HT-29 (cell line): ENCODE results near the gene AMY1A. TPM values are rescaled to one million over a fixed set of nuclear protein-coding genes. Genes with fewer than 3 reads are reported as not detected.
"Not testable (repeated sequence)": the region's sequence is repeated elsewhere in the genome, so short reads cannot be mapped to it uniquely, and the experiment has no call there.

ENCODE experiments used
- DNase-seq: peaks from one replicate; pipeline ENCODE4 v3.0.0-alpha.2; 2015; ENCODE audit warnings: low spot score
- small RNA-seq: library from RNA; depleted of rRNA; stranded (forward); fragments of <200 nt; gene quantifications from one replicate; pipeline ENCODE3, GENCODE V24; 2014
- total RNA-seq: library from RNA; depleted of rRNA; stranded (reverse); fragments of >200 nt; shearing (Covaris generic); gene quantifications from 2 replicates; pipeline ENCODE4 v1.2.3, GENCODE V29; 2014; rRNA removed

Gene AMY1A
- not detected in 2 replicates for total RNA-seq

- DNase-seq, result not testable (repeated sequence)
Measured at GRCh38 chr1:103655460-103655859, at the start of gene AMY1A. AMY1A (plus strand) TSS chr1:103655760; CDS start chr1:103656331, 571 bp downstream.

GRCh38 chr1:103616362-103616761 lies 39.2 kb upstream of the AMY1A start:
- DNase-seq, result no peak

GRCh38 chr1:103616994-103617477 lies 38.5 kb upstream of the AMY1A start, which contains the start of gene AMY2A:
AMY2A (plus strand) TSS chr1:103617427; CDS start chr1:103617441, 14 bp downstream.
- DNase-seq, result not testable (repeated sequence)

- not testable (repeated sequence) for DNase-seq
Measured at GRCh38 chr1:103627436-103627835, 28.1 kb upstream of the AMY1A start.

- DNase-seq, result not testable (repeated sequence)
Measured at GRCh38 chr1:103641194-103641593, 14.4 kb upstream of the AMY1A start.

- DNase-seq, result not testable (repeated sequence)
Measured at GRCh38 chr1:103643908-103644307, 11.7 kb upstream of the AMY1A start.

GRCh38 chr1:103650305-103650704 lies 5.3 kb upstream of the AMY1A start:
- not testable (repeated sequence) for DNase-seq

GRCh38 chr1:103650889-103651288 lies 4.7 kb upstream of the AMY1A start:
- DNase-seq, result not testable (repeated sequence)

GRCh38 chr1:103654133-103654532 lies 1.4 kb upstream of the AMY1A start:
- not testable (repeated sequence) for DNase-seq

GRCh38 chr1:103676335-103676734 lies 20.8 kb downstream of the AMY1A start:
- DNase-seq, result not testable (repeated sequence)

- not testable (repeated sequence) for DNase-seq
Measured at GRCh38 chr1:103696110-103696509, 40.5 kb downstream of the AMY1A start, which contains the start of gene AMY1B. AMY1B (minus strand) TSS chr1:103696210; CDS start chr1:103695639, 571 bp downstream.

- DNase-seq, result not testable (repeated sequence)
Measured at GRCh38 chr1:103697430-103697829, 41.9 kb downstream of the AMY1A start.

- not testable (repeated sequence) for DNase-seq
Measured at GRCh38 chr1:103700669-103701068, 45.1 kb downstream of the AMY1A start.

- DNase-seq, result not testable (repeated sequence)
Measured at GRCh38 chr1:103701256-103701655, 45.7 kb downstream of the AMY1A start.

GRCh38 chr1:103707670-103708069 lies 52.1 kb downstream of the AMY1A start:
- not testable (repeated sequence) for DNase-seq

GRCh38 chr1:103710381-103710780 lies 54.8 kb downstream of the AMY1A start:
- DNase-seq, result not testable (repeated sequence)

Small RNA genes within 50 kb of the gene (small RNA-seq; reads per million reads assigned to genes)
- not detected for gene AC105272.1

Other genes with a start within 250 kb of the AMY1A start
- 2.8 and 2.9 TPM in 2 replicates for gene RNPC3, start 130.1 kb upstream of the AMY1A start, total RNA-seq
- gene AMY2B, start 84.2 kb upstream of the AMY1A start, total RNA-seq, result 0.47 and 1.2 TPM in 2 replicates
- not detected in 2 replicates for gene AMY2A, start 38.3 kb upstream of the AMY1A start, total RNA-seq
- not detected in 2 replicates for gene AMY1B, start 40.5 kb downstream of the AMY1A start, total RNA-seq
- not detected in 2 replicates for gene AMY1C, start 94.1 kb downstream of the AMY1A start, total RNA-seq